NCI-H2196 (cell line): ENCODE measurements around the gene PIEZO2.
A peak's percentile ranks its signal among the peaks of the same experiment; 100 is the strongest.

Experiments used
- DNase-seq: peaks from one replicate; lab custom pipeline; 2025; ENCODE audit not compliant: unreplicated experiment; lab: John Stamatoyannopoulos, UW

Gene PIEZO2

GRCh38 chr18:10797896-10798295 is 351.5 kb downstream of the PIEZO2 start:
- DNase-seq = peak; percentile 25

- DNase-seq = no peak
These were observed 354.6 kb downstream of the PIEZO2 start for GRCh38 chr18:10794771-10795170.

- DNase-seq = no peak
These were observed 355.5 kb downstream of the PIEZO2 start for GRCh38 chr18:10793730-10794370.

GRCh38 chr18:10792181-10792580 is 357.2 kb downstream of the PIEZO2 start:
- no peak for DNase-seq

- no peak for DNase-seq
These were observed 358.1 kb downstream of the PIEZO2 start for GRCh38 chr18:10791169-10791831.

- no peak for DNase-seq
These were observed 360.2 kb downstream of the PIEZO2 start for GRCh38 chr18:10789180-10789579.

- peak; percentile 77 for DNase-seq
These were observed 362.0 kb downstream of the PIEZO2 start for GRCh38 chr18:10787293-10787901.

- DNase-seq = no peak
These were observed 363.6 kb downstream of the PIEZO2 start for GRCh38 chr18:10785798-10786197.

GRCh38 chr18:10784596-10785202 is 364.7 kb downstream of the PIEZO2 start:
- no peak for DNase-seq

- no peak for DNase-seq
These were observed 365.4 kb downstream of the PIEZO2 start for GRCh38 chr18:10783941-10784340.

- DNase-seq = no peak
These were observed 372.9 kb downstream of the PIEZO2 start for GRCh38 chr18:10776493-10776892.

- no peak for DNase-seq
These were observed 374.3 kb downstream of the PIEZO2 start for GRCh38 chr18:10775026-10775425.

- no peak for DNase-seq
These were observed 378.2 kb downstream of the PIEZO2 start for GRCh38 chr18:10771053-10771709.

- DNase-seq = no peak
These were observed 379.1 kb downstream of the PIEZO2 start for GRCh38 chr18:10770264-10770663.

- no peak for DNase-seq
These were observed 381.1 kb downstream of the PIEZO2 start for GRCh38 chr18:10768221-10768620.

GRCh38 chr18:10767658-10768057 is 381.7 kb downstream of the PIEZO2 start:
- no peak for DNase-seq

GRCh38 chr18:10760986-10761385 is 388.4 kb downstream of the PIEZO2 start:
- no peak for DNase-seq

GRCh38 chr18:10759241-10759640 is 390.1 kb downstream of the PIEZO2 start:
- DNase-seq = no peak

- no peak for DNase-seq
These were observed 391.4 kb downstream of the PIEZO2 start for GRCh38 chr18:10757946-10758345.

GRCh38 chr18:10757349-10757748 is 392.0 kb downstream of the PIEZO2 start:
- DNase-seq = no peak

GRCh38 chr18:10755855-10756254 is 393.5 kb downstream of the PIEZO2 start:
- no peak for DNase-seq
